ENCODE measurements around the gene SH2D1A.
A peak's percentile ranks its signal among the peaks of the same experiment; 100 is the strongest.
"Not testable (repeated sequence)": the region's sequence is repeated elsewhere in the genome, so short reads cannot be mapped to it uniquely, and the experiment has no call there.

The SH2D1A gene

GRCh38 chrX:124346117-124346876 lies at the start of gene SH2D1A:
TSS of gene SH2D1A (plus strand) at chrX:124346563. CDS start at chrX:124346643, 80 bp downstream.
- no peak within 1 kb of the TSS for H3K4me3 ChIP-seq
- H4K20me1 ChIP-seq: peaks cover 10% of the 10 kb centered on the region; the same call in 1 of the 2 replicates
- H3K4me1 ChIP-seq: no peaks in the 10 kb centered on the region
- H3K9ac ChIP-seq: no peak within 1 kb of the TSS
- TF ChIP-seq Cebpa-rat (IDR thresholded peaks at IDR 0.05): no peak
- no peaks in the 10 kb centered on the region for H3K9me3 ChIP-seq
- H3K27ac ChIP-seq: no peak within 1 kb of the TSS
- peaks cover 79% of the 10 kb centered on the region for H3K27me3 ChIP-seq
- H3K36me3 ChIP-seq: no peaks in the 10 kb centered on the region
- no peak within 1 kb of the TSS for H3K4me2 ChIP-seq

GRCh38 chrX:124299323-124299722 lies 47.0 kb upstream of the SH2D1A start:
- not testable (repeated sequence) for H3K36me3 ChIP-seq, H4K20me1 ChIP-seq, H3K27ac ChIP-seq, H3K4me3 ChIP-seq, H3K9ac ChIP-seq, H3K4me1 ChIP-seq, H3K4me2 ChIP-seq
- peaks cover 10% of the 10 kb centered on the region for H3K9me3 ChIP-seq
- peaks cover 72% of the 10 kb centered on the region for H3K27me3 ChIP-seq

GRCh38 chrX:124300405-124300804 lies 46.0 kb upstream of the SH2D1A start:
- Histone ChIP-seq H3K9ac (no peak overlapping the region), H3K4me1 (peaks cover 8% of the 10 kb centered on the region; the same call in 1 of the 2 replicates), H3K36me3 (no peaks in the 10 kb centered on the region), H3K27me3 (peaks cover 72% of the 10 kb centered on the region), H3K4me2 (peak overlapping the region; percentile 1; the same call in 1 of the 2 replicates), H3K9me3 (peaks cover 6% of the 10 kb centered on the region), H4K20me1 (no peaks in the 10 kb centered on the region), H3K4me3 (no peak overlapping the region), H3K27ac (no peak overlapping the region)
- no peak for TF ChIP-seq Cebpa-rat (IDR thresholded peaks at IDR 0.05)

- no peak for TF ChIP-seq Cebpa-rat (IDR thresholded peaks at IDR 0.05)
These were observed 39.0 kb upstream of the SH2D1A start for GRCh38 chrX:124307253-124307907.

GRCh38 chrX:124325732-124326131 lies 20.6 kb upstream of the SH2D1A start:
- H3K9ac ChIP-seq: no peak overlapping the region
- no peak overlapping the region for H3K4me3 ChIP-seq
- no peaks in the 10 kb centered on the region for H3K4me1 ChIP-seq
- H3K4me2 ChIP-seq: no peak overlapping the region
- no peak for TF ChIP-seq Cebpa-rat (IDR thresholded peaks at IDR 0.05)
- H3K27ac ChIP-seq: no peak overlapping the region
- H3K9me3 ChIP-seq: no peaks in the 10 kb centered on the region
- H3K27me3 ChIP-seq: peaks cover 61% of the 10 kb centered on the region
- no peaks in the 10 kb centered on the region for H3K36me3 ChIP-seq
- H4K20me1 ChIP-seq: no peaks in the 10 kb centered on the region

More at GRCh38 chrX:124307253-124307907, 39.0 kb upstream of the SH2D1A start:
- Histone ChIP-seq H3K9ac (no peak overlapping the region), H4K20me1 (no peaks in the 10 kb centered on the region), H3K4me1 (no peaks in the 10 kb centered on the region), H3K4me3 (no peak overlapping the region), H3K27ac (no peak overlapping the region), H3K36me3 (no peaks in the 10 kb centered on the region), H3K9me3 (no peaks in the 10 kb centered on the region; the same call in 1 of the 2 replicates), H3K4me2 (no peak overlapping the region), H3K27me3 (peaks cover 74% of the 10 kb centered on the region)

- TF ChIP-seq Cebpa-rat (IDR thresholded peaks at IDR 0.05): no peak
These were observed 17.6 kb upstream of the SH2D1A start for GRCh38 chrX:124328765-124329164.

GRCh38 chrX:124332481-124333424 lies 13.6 kb upstream of the SH2D1A start, which contains the start of gene TEX13D:
TSS of gene TEX13D (plus strand) at chrX:124332660. CDS start at chrX:124332918, 258 bp downstream.
- TF ChIP-seq Cebpa-rat (IDR thresholded peaks at IDR 0.05): no peak

More at GRCh38 chrX:124328765-124329164, 17.6 kb upstream of the SH2D1A start:
- Histone ChIP-seq H3K4me2 (no peak overlapping the region), H3K4me1 (no peaks in the 10 kb centered on the region), H3K36me3 (no peaks in the 10 kb centered on the region), H3K27ac (no peak overlapping the region), H3K9me3 (peaks cover 15% of the 10 kb centered on the region), H3K4me3 (no peak overlapping the region), H4K20me1 (no peaks in the 10 kb centered on the region), H3K9ac (no peak overlapping the region), H3K27me3 (peaks cover 55% of the 10 kb centered on the region)

GRCh38 chrX:124333862-124334261 lies 12.5 kb upstream of the SH2D1A start:
- no peak for TF ChIP-seq Cebpa-rat (IDR thresholded peaks at IDR 0.05)
- no peak overlapping the region for H3K27ac ChIP-seq
- peaks cover 69% of the 10 kb centered on the region for H3K27me3 ChIP-seq
- H4K20me1 ChIP-seq: peaks cover 7% of the 10 kb centered on the region; the same call in 1 of the 2 replicates
- no peak overlapping the region for H3K9ac ChIP-seq
- no peak overlapping the region for H3K4me2 ChIP-seq
- no peak overlapping the region for H3K4me3 ChIP-seq
- peaks cover 17% of the 10 kb centered on the region for H3K9me3 ChIP-seq
- no peaks in the 10 kb centered on the region for H3K36me3 ChIP-seq
- H3K4me1 ChIP-seq: 0 out of 2 replicates have a peak, but pooled peaks cover 4% of the 10 kb centered on the region

More at GRCh38 chrX:124332481-124333424, 13.6 kb upstream of the SH2D1A start, which contains the start of gene TEX13D:
- Histone ChIP-seq H3K4me2 (no peak within 1 kb of the TSS), H3K27ac (no peak within 1 kb of the TSS), H3K4me1 (0 out of 2 replicates have a peak, but pooled peaks cover 4% of the 10 kb centered on the region), H3K9ac (no peak within 1 kb of the TSS), H3K36me3 (no peaks in the 10 kb centered on the region), H3K4me3 (no peak within 1 kb of the TSS), H3K9me3 (peaks cover 17% of the 10 kb centered on the region), H4K20me1 (peaks cover 7% of the 10 kb centered on the region; the same call in 1 of the 2 replicates), H3K27me3 (peaks cover 70% of the 10 kb centered on the region)

GRCh38 chrX:124334555-124334954 lies 11.8 kb upstream of the SH2D1A start:
- H3K27me3 ChIP-seq: peaks cover 69% of the 10 kb centered on the region
- H3K36me3 ChIP-seq, H3K4me2 ChIP-seq: not testable (repeated sequence)

More at GRCh38 chrX:124334555-124334954, 11.8 kb upstream of the SH2D1A start:
- not testable (repeated sequence) for H3K4me1 ChIP-seq, H3K27ac ChIP-seq, H4K20me1 ChIP-seq, H3K9ac ChIP-seq, H3K4me3 ChIP-seq
- H3K9me3 ChIP-seq: peaks cover 17% of the 10 kb centered on the region

Data from BLaER1 (cell line).